GM12878 (cell line): ENCODE results near the gene PGAP6. TPM values are rescaled to one million over a fixed set of nuclear protein-coding genes. Genes with fewer than 3 reads are reported as not detected.

ENCODE experiments used
- ATAC-seq: fragments of 200-7000 bp; cut with Tn5 transposase; 3 replicates; pipeline ENCODE4 v1.9.1; 2020; ENCODE audit warnings: mild to moderate bottlenecking, moderate library complexity
- BruUV-seq: library from RNA; stranded (reverse); fragments of 400-500 nt; replicated peaks from 2 replicates; lab custom pipeline; 2021; lab: Mats Ljungman, UMichigan
- CTCF ChIA-PET: fragments of 300-600 bp; sonication (Branson Sonifier 250); formaldehyde crosslinking; extraction: SDS; loops from one replicate; lab custom pipeline; 2021; ENCODE audit warnings: inconsistent platforms; lab: Yijun Ruan, JAX
- POLR2A ChIA-PET: fragments of 350-600 bp; formaldehyde crosslinking; extraction: SDS; loops from one replicate; lab custom pipeline; 2021; ENCODE audit warnings: inconsistent platforms; lab: Charles Lee
- RAD21 ChIA-PET: fragments of 300-600 bp; sonication (Branson Sonifier 250); formaldehyde crosslinking; loops from one replicate; lab custom pipeline; 2023; ENCODE audit warnings: antibody characterized with exemption; ENCODE audit not compliant: unreplicated experiment; lab: Charles Lee
- SMC1A ChIA-PET: fragments of 300-600 bp; sonication (Branson Sonifier 250); formaldehyde crosslinking; loops from one replicate; lab custom pipeline; 2023; ENCODE audit not compliant: unreplicated experiment, uncharacterized antibody; lab: Charles Lee
- DNase-seq: peaks from one replicate; pipeline ENCODE4 v3.0.0-alpha.2; 2011; ENCODE audit warnings: low read depth, low spot score
- FAIRE-seq: peaks from 3 replicates; lab custom pipeline; 2011; peaks lifted over from hg19 to GRCh38; lab: Jason Lieb, UNC
- H2AFZ ChIP-seq: 2 replicates; pipeline ENCODE4 v1.6.0; 2011; ENCODE audit warnings: low read depth, low read length, control low read depth; ENCODE audit not compliant: control insufficient read depth
- H3K27ac ChIP-seq: 2 replicates; pipeline ENCODE4 v1.5.1; 2011; ENCODE audit warnings: control low read depth; ENCODE audit not compliant: control insufficient read depth, insufficient read depth
- H3K27me3 ChIP-seq, 2 experiments: replicated peaks in 1 of 2; 2 replicates each; pipeline versions ENCODE4 v1.6.0 to v1.6.1; 2011; ENCODE audit warnings: low read length in 1 of 2; ENCODE audit not compliant: control insufficient read depth in 2 of 2, insufficient read depth in 2 of 2
- H3K36me3 ChIP-seq, 2 experiments: 2 replicates each; pipeline ENCODE4 v1.5.1; 2011; ENCODE audit warnings: low read length in 1 of 2; ENCODE audit not compliant: control insufficient read depth in 2 of 2, insufficient read depth in 2 of 2
- H3K4me1 ChIP-seq: 2 replicates; pipeline ENCODE4 v1.6.1; 2011; ENCODE audit warnings: mild to moderate bottlenecking, low read length, moderate library complexity, mixed read lengths; ENCODE audit not compliant: control insufficient read depth, insufficient read depth
- H3K4me2 ChIP-seq: 2 replicates; pipeline ENCODE4 v1.6.0; 2011; ENCODE audit warnings: control low read depth; ENCODE audit not compliant: control insufficient read depth, insufficient read depth
- H3K4me3 ChIP-seq: fragments of 200-600 bp; sonication (generic); 2 replicates; pipeline ENCODE4 v1.5.1; 2016
- H3K79me2 ChIP-seq: 2 replicates; pipeline ENCODE4 v1.6.0; 2011; ENCODE audit warnings: low read length; ENCODE audit not compliant: control insufficient read depth, insufficient read depth
- H3K9ac ChIP-seq: 2 replicates; pipeline ENCODE4 v1.8.0; 2011; ENCODE audit warnings: low read length, control low read depth, mixed read lengths; ENCODE audit not compliant: control insufficient read depth, insufficient read depth
- H3K9me3 ChIP-seq: replicated peaks from 3 replicates; pipeline ENCODE4 v1.5.1; 2011; ENCODE audit warnings: mild to moderate bottlenecking, low read length; ENCODE audit not compliant: control insufficient read depth, insufficient read depth
- H4K20me1 ChIP-seq: 2 replicates; pipeline ENCODE4 v1.6.0; 2011; ENCODE audit not compliant: control insufficient read depth, insufficient read depth
- BHLHE40 ChIP-seq, 2 experiments: fragments of 450-650 bp in 1 of 2; IDR thresholded peaks; 2 replicates each; pipeline ENCODE4 v1.6.1; 2011 to 2017; ENCODE audit warnings: low read depth in 2 of 2, borderline replicate concordance in 1 of 2, improper control_type of control experiment in 1 of 2, low read length in 1 of 2, mild to moderate bottlenecking in 1 of 2
- DPF2 ChIP-seq: fragments of 450-650 bp; IDR thresholded peaks from 2 replicates; pipeline ENCODE4 v1.6.1; 2017; ENCODE audit warnings: mild to moderate bottlenecking
- EP300 ChIP-seq, 2 experiments: fragments of 150-350 bp in 1 of 2; IDR thresholded peaks; 2 replicates each; pipeline ENCODE4 v1.6.1; 2011 to 2012; ENCODE audit warnings: low read depth in 2 of 2, low read length in 2 of 2, borderline replicate concordance in 1 of 2, improper control_type of control experiment in 1 of 2, inconsistent platforms in 1 of 2; ENCODE audit not compliant: control insufficient read depth in 1 of 2
- GATAD2B ChIP-seq: fragments of 450-650 bp; conservative IDR thresholded peaks from 2 replicates; pipeline ENCODE4 v1.6.1; 2017; ENCODE audit warnings: low read depth, mild to moderate bottlenecking, moderate library complexity
- HDAC6 ChIP-seq: fragments of 200-600 bp; sonication (generic); IDR thresholded peaks from one replicate; pipeline ENCODE4 v1.8.0; 2017; ENCODE audit warnings: antibody characterized with exemption; ENCODE audit not compliant: unreplicated experiment
- JUND ChIP-seq: IDR thresholded peaks from 2 replicates; pipeline ENCODE4 v1.6.1; 2012; ENCODE audit warnings: low read depth, mild to moderate bottlenecking, low read length, improper control_type of control experiment, moderate library complexity
- MXI1 ChIP-seq: fragments of 150-350 bp; IDR thresholded peaks from 2 replicates; pipeline ENCODE4 v1.6.1; 2011; ENCODE audit warnings: low read depth, mild to moderate bottlenecking, inconsistent platforms, low read length, improper control_type of control experiment
- PAX8 ChIP-seq: fragments of 450-650 bp; IDR thresholded peaks from 2 replicates; pipeline ENCODE4 v1.6.1; 2017; ENCODE audit warnings: mild to moderate bottlenecking, moderate library complexity
- POLR2A ChIP-seq: IDR thresholded peaks from 2 replicates; pipeline ENCODE4 v1.6.1; 2011; ENCODE audit warnings: low read depth, mild to moderate bottlenecking, low read length
- RB1 ChIP-seq: fragments of 450-650 bp; formaldehyde crosslinking; IDR thresholded peaks from 2 replicates; pipeline ENCODE4 v1.6.1; 2017; ENCODE audit warnings: mild to moderate bottlenecking, borderline replicate concordance
- TAF1 ChIP-seq: IDR thresholded peaks from 2 replicates; pipeline ENCODE4 v1.6.1; 2011; ENCODE audit warnings: mild to moderate bottlenecking, low read depth, low read length, borderline replicate concordance
- ZSCAN29 ChIP-seq: fragments of 450-650 bp; IDR thresholded peaks from 2 replicates; pipeline ENCODE4 v1.6.1; 2017; ENCODE audit warnings: mild to moderate bottlenecking, moderate library complexity
- WGBS: methylation state at CpG from one replicate; pipeline ENCODE4 v1.1.6; 2016; ENCODE audit warnings: low lambda C conversion rate; ENCODE audit not compliant: insufficient replicate concordance, insufficient coverage; ENCODE audit errors: missing lambda C conversion rate; 5-methylcytosine and 5-hydroxymethylcytosine counted together
- in situ Hi-C: fragments of 300-500 bp; cut with MboI; formaldehyde crosslinking; loops from 9 replicates; pipeline ENCODE4 v1.14.3; 2018; ENCODE audit warnings: mixed read lengths
- intact Hi-C: fragments of 100-400 bp; cut with micrococcal nuclease; formaldehyde crosslinking; loops from one replicate; pipeline ENCODE4 v1.14.2; 2022; ENCODE audit not compliant: unreplicated experiment
- polyA plus RNA-seq, 11 experiments: library from polyadenylated mRNA; depleted of rRNA in 4 of 11; unstranded in 6 of 11; stranded (reverse) in 5 of 11; fragments of >200 nt; fragmentation: Nextera tagmentation in 4 of 11; fragmentation: Illumina TruSeq in 1 of 11; extraction: Ambion mirVana in 4 of 11; extraction: Trizol in 1 of 11; gene quantifications; 1 replicate in 1 of 11; 2 replicates in 10 of 11; pipeline versions ENCODE4 v1.2.1 to v1.2.3, GENCODE V29; 2011 to 2016; ENCODE audit warnings: inconsistent platforms in 2 of 11, missing spikeins in 2 of 11, low read depth in 1 of 11
- total RNA-seq, 4 experiments: library from RNA; depleted of rRNA in 3 of 4; stranded (reverse); fragments of >200 nt in 3 of 4; fragmentation: Illumina TruSeq in 1 of 4; extraction: Trizol in 1 of 4; gene quantifications; 2 replicates each; pipeline versions ENCODE4 v1.2.1 to v1.2.3, GENCODE V29; 2013 to 2021
- TF ChIP-seq, protein P1 (sequence below): IDR thresholded peaks from 2 replicates; pipeline ENCODE4 v1.6.1; 2012; ENCODE audit warnings: improper control_type of control experiment, low read depth, low read length; ENCODE audit not compliant: insufficient replicate concordance
- TF ChIP-seq, protein P2 (sequence below): fragments of 450-650 bp; IDR thresholded peaks from 2 replicates; pipeline ENCODE4 v1.6.1; 2017; ENCODE audit warnings: borderline replicate concordance
- TF ChIP-seq, protein P3 (sequence below): IDR thresholded peaks from 2 replicates; pipeline ENCODE4 v1.6.1; 2011; ENCODE audit warnings: borderline replicate concordance, low read depth, mild to moderate bottlenecking, moderate library complexity, low read length; ENCODE audit not compliant: insufficient read depth, poor library complexity, severe bottlenecking

The PGAP6 gene
- total and polyA plus RNA-seq, 10 of the 15 experiments (the other 5 are each of a cell fraction or from before 2014, with no cell fraction given): 0.76 to 48.8 (median 18.4) TPM

DNA sequence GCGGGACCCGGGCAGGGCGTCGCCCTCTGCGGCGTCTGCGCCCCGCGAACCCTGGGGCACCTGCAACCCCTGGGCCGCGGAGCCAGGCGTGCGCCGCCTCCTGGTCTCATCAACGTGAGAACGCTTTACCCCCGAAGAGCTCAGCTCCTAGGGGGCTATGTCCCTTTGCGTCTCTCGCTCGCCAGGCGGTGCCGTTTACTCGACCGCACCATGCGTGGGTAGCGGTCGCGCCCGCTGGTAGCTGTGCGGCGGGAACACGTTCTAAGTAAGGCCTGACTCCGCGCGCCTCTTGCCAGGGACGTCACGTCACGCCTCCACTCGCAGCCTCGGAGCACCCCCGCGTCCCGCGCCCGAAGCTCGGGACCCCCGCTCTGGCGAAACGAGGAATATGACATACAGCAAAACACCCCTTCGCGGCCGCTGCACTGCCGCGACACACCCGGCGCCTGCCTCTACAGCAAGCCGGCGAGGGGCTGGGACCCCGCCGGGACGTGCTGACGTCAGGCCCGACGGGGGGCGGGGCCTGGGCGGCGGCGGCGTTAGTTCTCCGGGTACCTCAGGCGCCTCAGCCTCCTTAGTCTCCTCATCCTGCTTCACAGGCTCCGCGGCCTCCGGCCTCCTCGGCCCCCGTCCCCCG lies 43.4 kb upstream of the PGAP6 start, which contains the start of gene RAB11FIP3:
Gene RAB11FIP3 (plus strand): TSS at position 568 of the 637 bp plus-strand sequence. CDS start 358 bp downstream, outside the sequence.
- Histone ChIP-seq H3K79me2 (peaks cover 11% of the 10 kb centered on the region), H3K4me2 (peak within 1 kb of the TSS; percentile 99), H2AFZ (peak within 1 kb of the TSS; percentile 96), H3K27ac (no peak within 1 kb of the TSS), H3K4me3 (peak within 1 kb of the TSS; percentile 76), H3K9ac (peak within 1 kb of the TSS; percentile 43), H3K27me3 (peaks cover 0 to 3% of the 10 kb centered on the region in 2 experiments; a peak in 1 of 4 replicates), H3K4me1 (peaks cover 15% of the 10 kb centered on the region), H3K36me3 (no peaks in the 10 kb centered on the region), H3K9me3 (no peaks in the 10 kb centered on the region), H4K20me1 (no peaks in the 10 kb centered on the region)
- RAD21 ChIA-PET: interaction anchor here (1.0 kb wide), 2 partner anchors 39 to 102 kb away, joined by 3 read pairs; partner anchors contain the start of gene CAPN15
- SMC1A ChIA-PET: no interaction called here
- ATAC-seq (peak; percentile 95), DNase-seq (peak; percentile 35), FAIRE-seq (no peak)
- WGBS: 2% methylated on average over 72 of the region's 77 CpGs
- CTCF ChIA-PET: no interaction called here
- no TSS peak for BruUV-seq
- POLR2A ChIA-PET: interaction anchor here (0.7 to 1.4 kb wide), 2 partner anchors 17 to 75 kb away, joined by 3 to 4 read pairs; no protein-coding TSS in a partner anchor
- in situ Hi-C loops: no loop called here
- intact Hi-C loops: no loop called here
- peak; percentile 80; the same call in 1 of the 2 replicates for TF ChIP-seq RB1
- TF ChIP-seq POLR2A: peak; percentile 82
- peak; percentile 9 to 53; a peak in 3 of 4 replicates for TF ChIP-seq BHLHE40 (IDR thresholded peaks at IDR 0.05; ENCODE audit: borderline replicate concordance in 1 of 2, low read depth in 2 of 2, low read length in 1 of 2)
- no peak for TF ChIP-seq PAX8
- 0 out of 2 replicates have a peak, but pooled peaks have one; percentile 26 for TF ChIP-seq JUND
- peak; percentile 85 for TF ChIP-seq GATAD2B
- TF ChIP-seq ZSCAN29: no peak
- TF ChIP-seq, protein P1, sequence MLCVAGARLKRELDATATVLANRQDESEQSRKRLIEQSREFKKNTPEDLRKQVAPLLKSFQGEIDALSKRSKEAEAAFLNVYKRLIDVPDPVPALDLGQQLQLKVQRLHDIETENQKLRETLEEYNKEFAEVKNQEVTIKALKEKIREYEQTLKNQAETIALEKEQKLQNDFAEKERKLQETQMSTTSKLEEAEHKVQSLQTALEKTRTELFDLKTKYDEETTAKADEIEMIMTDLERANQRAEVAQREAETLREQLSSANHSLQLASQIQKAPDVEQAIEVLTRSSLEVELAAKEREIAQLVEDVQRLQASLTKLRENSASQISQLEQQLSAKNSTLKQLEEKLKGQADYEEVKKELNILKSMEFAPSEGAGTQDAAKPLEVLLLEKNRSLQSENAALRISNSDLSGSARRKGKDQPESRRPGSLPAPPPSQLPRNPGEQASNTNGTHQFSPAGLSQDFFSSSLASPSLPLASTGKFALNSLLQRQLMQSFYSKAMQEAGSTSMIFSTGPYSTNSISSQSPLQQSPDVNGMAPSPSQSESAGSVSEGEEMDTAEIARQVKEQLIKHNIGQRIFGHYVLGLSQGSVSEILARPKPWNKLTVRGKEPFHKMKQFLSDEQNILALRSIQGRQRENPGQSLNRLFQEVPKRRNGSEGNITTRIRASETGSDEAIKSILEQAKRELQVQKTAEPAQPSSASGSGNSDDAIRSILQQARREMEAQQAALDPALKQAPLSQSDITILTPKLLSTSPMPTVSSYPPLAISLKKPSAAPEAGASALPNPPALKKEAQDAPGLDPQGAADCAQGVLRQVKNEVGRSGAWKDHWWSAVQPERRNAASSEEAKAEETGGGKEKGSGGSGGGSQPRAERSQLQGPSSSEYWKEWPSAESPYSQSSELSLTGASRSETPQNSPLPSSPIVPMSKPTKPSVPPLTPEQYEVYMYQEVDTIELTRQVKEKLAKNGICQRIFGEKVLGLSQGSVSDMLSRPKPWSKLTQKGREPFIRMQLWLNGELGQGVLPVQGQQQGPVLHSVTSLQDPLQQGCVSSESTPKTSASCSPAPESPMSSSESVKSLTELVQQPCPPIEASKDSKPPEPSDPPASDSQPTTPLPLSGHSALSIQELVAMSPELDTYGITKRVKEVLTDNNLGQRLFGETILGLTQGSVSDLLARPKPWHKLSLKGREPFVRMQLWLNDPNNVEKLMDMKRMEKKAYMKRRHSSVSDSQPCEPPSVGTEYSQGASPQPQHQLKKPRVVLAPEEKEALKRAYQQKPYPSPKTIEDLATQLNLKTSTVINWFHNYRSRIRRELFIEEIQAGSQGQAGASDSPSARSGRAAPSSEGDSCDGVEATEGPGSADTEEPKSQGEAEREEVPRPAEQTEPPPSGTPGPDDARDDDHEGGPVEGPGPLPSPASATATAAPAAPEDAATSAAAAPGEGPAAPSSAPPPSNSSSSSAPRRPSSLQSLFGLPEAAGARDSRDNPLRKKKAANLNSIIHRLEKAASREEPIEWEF: no peak
- no peak; the same call in 1 of the 2 replicates for TF ChIP-seq MXI1
- TF ChIP-seq DPF2: peak; percentile 67
- TF ChIP-seq TAF1: peak; percentile 67; the same call in 1 of the 2 replicates
- no peak for TF ChIP-seq HDAC6
- TF ChIP-seq EP300 (IDR thresholded peaks at IDR 0.05; ENCODE audit: borderline replicate concordance in 1 of 2, control insufficient read depth in 1 of 2, low read depth in 2 of 2, low read length in 2 of 2): no peak
- TF ChIP-seq, protein P2, sequence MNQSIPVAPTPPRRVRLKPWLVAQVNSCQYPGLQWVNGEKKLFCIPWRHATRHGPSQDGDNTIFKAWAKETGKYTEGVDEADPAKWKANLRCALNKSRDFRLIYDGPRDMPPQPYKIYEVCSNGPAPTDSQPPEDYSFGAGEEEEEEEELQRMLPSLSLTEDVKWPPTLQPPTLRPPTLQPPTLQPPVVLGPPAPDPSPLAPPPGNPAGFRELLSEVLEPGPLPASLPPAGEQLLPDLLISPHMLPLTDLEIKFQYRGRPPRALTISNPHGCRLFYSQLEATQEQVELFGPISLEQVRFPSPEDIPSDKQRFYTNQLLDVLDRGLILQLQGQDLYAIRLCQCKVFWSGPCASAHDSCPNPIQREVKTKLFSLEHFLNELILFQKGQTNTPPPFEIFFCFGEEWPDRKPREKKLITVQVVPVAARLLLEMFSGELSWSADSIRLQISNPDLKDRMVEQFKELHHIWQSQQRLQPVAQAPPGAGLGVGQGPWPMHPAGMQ: 0 out of 2 replicates have a peak, but pooled peaks have one; percentile 38
- TF ChIP-seq, protein P3, sequence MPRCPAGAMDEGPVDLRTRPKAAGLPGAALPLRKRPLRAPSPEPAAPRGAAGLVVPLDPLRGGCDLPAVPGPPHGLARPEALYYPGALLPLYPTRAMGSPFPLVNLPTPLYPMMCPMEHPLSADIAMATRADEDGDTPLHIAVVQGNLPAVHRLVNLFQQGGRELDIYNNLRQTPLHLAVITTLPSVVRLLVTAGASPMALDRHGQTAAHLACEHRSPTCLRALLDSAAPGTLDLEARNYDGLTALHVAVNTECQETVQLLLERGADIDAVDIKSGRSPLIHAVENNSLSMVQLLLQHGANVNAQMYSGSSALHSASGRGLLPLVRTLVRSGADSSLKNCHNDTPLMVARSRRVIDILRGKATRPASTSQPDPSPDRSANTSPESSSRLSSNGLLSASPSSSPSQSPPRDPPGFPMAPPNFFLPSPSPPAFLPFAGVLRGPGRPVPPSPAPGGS: no peak
